HTR-8/SVneo (cell line): ENCODE measurements around the gene ZNF609.

Experiments
- DNase-seq: peaks from one replicate; pipeline ENCODE4 v3.0.0; 2011; ENCODE audit warnings: low spot score, mixed read lengths; ENCODE audit not compliant: insufficient read length
- FAIRE-seq: peaks from 2 replicates; lab custom pipeline; 2011; peaks lifted over from hg19 to GRCh38; lab: Jason Lieb, UNC

The ZNF609 gene

DNA sequence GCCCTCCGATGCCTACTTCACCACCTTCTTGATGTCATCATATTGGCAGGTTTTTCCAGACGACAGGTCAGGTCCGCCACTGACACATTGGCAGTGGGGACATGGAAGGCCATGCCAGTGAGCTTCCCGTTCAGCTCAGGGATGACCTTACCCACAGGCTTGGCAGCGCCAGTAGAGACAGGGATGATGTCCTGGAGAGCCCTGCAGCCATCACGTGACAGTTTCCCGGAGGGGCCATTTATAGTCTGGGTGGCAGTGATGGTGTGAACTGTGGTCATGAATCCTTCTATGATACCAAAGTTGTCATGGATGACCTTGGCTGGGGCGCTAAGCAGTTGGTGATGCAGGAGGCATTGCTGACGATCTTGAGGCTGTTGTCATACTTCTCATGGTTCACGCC is 68.5 kb downstream of the ZNF609 start:
- DNase-seq = no peak
- no peak for FAIRE-seq

DNA sequence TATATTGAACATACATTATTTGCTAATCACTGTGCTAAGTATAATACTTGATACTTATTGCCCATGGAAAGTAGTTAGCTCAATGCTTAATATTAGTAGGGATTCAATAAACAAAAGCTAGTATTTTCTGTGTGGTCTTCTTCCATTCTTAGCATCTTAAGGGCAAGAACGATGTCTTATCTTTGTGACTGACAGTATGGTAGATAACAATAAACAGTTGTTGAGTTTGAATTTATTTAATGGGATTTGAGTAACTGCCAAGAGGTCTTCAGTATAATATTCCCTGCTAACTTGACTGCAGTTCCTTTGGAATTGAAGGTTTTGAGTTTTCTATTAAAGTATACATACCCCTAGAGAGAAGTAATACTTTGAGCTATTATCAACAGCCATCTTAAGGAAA is 70.1 kb downstream of the ZNF609 start:
- no peak for FAIRE-seq
- DNase-seq = no peak

GRCh38 chr15:64530918-64531317 is 70.5 kb downstream of the ZNF609 start:
- DNase-seq (no peak), FAIRE-seq (no peak)

GRCh38 chr15:64532521-64533315 is 72.3 kb downstream of the ZNF609 start:
- DNase-seq (no peak), FAIRE-seq (no peak)

DNA sequence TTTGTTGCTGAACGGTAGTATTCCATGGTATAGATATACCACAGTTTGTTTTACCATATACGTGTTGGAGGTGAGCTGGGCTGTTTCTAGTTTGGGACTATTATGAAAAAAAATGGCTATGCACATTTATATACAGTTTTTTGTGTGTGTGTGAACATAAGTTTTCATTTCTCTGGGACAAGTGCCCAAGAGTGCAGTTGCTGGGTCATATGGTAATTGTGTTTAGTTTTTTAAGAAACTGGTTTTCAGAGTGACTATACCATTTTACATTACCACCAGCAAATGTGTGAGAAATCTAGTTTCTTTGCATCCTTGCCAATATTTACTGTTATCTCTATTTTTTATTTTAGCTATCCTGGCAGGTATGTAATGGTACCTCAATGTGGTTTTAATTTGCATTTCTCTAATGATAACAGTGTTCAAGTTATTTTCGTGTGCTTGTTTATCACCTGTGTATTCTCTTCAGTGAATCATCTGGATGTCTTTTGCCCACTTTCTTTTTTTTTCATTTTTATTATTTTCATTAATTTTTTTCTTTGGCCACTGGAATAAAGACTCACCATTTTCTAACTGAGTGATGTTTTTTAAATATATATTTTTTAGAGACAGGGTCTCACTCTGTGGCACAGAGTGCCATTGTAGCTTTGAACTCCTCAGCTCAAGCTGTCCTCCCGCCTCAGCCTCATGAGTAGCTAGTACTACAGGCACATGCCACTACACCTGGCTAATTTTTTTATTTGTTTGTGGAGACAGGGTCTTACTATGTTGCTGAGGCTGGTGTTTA is 75.3 kb downstream of the ZNF609 start:
- FAIRE-seq (no peak), DNase-seq (no peak)

GRCh38 chr15:64536244-64536836 is 76.0 kb downstream of the ZNF609 start:
- DNase-seq (peak; percentile 69), FAIRE-seq (no peak)

DNA sequence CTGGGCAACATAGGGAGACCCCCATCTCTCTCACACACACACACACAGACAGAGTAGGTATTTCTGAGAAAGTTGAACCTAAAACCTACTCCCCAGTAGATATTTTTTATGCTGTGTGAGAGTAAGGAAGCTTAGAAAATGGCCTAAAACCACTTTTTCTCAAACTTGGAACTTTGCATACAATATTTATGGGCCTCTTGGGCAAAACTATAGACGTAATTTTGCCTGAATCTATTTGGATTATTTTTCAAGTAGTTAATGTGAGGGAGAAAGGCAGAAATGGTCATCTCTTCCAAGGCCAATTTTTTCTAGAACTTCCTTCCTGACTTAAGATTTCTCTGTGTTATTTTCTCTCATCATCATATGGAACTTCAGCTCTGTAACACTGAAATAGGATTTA is 81.7 kb downstream of the ZNF609 start:
- FAIRE-seq (no peak), DNase-seq (no peak)

- DNase-seq = no peak
- no peak for FAIRE-seq
Observed at GRCh38 chr15:64544450-64544849, 84.1 kb downstream of the ZNF609 start.

- FAIRE-seq = no peak
Observed at GRCh38 chr15:64547275-64547674, 86.9 kb downstream of the ZNF609 start.

DNA sequence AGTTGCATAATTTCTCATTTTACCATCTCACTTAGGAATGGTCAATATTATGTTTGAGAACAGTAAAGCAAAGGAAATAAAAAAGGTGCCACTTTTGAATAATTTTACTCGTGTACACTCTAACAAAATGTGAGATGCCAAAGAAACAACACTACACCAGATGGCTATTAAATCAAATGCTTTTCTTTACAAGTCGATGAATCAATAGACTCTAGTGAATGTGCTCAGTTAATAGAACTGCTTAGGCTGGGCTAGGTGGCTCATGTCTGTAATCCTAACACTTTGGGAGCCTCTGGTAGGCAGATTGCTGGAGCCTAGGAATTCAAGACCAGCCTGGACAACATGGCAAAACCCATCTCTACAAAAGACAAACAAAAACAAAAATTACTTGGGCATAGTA is 87.9 kb downstream of the ZNF609 start:
- no peak for DNase-seq
- FAIRE-seq = no peak

More at GRCh38 chr15:64547275-64547674, 86.9 kb downstream of the ZNF609 start:
- no peak for DNase-seq

- DNase-seq (no peak), FAIRE-seq (no peak)
Observed at GRCh38 chr15:64549860-64550259, 89.5 kb downstream of the ZNF609 start.

DNA sequence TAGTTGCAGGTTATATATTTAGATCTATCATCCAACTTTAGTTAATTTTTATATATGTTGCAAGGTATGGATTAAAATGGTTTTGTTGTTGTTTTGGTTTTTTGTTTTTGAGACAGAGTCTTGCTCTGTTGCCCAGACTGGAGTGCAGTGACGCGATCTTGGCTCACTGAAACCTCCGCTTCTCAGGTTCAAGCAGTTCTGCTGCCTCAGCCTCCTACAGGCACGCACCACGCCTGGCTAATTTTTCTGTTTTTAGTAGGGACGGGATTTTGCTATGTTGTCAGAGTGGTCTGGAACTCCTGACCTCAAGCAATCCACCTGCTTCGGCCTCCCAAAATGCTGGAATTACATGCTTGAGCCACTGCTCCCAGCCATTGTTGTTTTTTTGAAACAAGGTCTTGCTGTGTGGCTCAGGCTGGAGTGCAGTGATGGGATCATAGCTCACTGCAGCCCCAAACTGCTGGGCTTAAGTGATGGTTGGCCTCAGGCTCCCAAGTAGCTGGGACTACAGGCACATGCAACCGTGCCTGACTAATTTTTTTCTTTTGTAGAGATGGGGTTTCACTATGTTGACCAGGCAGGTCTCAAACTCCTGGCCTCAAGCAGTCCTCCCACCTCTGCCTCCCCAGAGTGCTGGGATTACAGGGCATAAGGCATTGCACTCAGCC is 92.0 kb downstream of the ZNF609 start:
- FAIRE-seq = no peak
- no peak for DNase-seq

- FAIRE-seq = no peak
- no peak for DNase-seq
Observed at GRCh38 chr15:64558460-64559179, 98.2 kb downstream of the ZNF609 start.

GRCh38 chr15:64559243-64559642 is 98.9 kb downstream of the ZNF609 start:
- FAIRE-seq (no peak), DNase-seq (no peak)

- FAIRE-seq = no peak
- DNase-seq = no peak
Observed at GRCh38 chr15:64560501-64560900, 100.1 kb downstream of the ZNF609 start.

GRCh38 chr15:64560998-64561397 is 100.6 kb downstream of the ZNF609 start:
- FAIRE-seq (no peak), DNase-seq (no peak)

- no peak for DNase-seq
- no peak for FAIRE-seq
Observed at GRCh38 chr15:64562003-64562640, 101.7 kb downstream of the ZNF609 start.

DNA sequence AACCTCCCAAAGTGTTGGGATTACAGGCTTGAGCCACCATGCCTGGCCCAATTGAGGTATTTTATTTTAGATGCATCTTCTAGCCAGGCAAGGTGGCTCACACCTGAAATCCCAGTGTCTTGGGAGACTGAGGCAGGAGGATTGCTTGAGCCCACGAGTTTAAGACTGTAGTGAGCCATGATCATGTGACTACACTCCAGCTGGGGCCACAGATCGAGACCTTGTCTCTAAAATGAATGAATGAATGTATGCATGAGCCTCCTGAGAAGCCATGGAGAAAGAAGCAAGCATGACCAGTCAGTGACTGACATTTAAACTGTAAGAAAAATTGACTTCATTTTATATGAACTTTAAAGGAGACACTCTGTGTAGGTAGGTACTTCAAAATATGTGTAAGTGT is 105.7 kb downstream of the ZNF609 start:
- DNase-seq (no peak), FAIRE-seq (no peak)

- no peak for FAIRE-seq
- peak; percentile 8 for DNase-seq
Observed at GRCh38 chr15:64566629-64567427, 106.5 kb downstream of the ZNF609 start.
